Epithelial cell of esophagus (primary cell): Measurements from ENCODE around the gene ATXN7L1.
A peak's percentile ranks its signal among the peaks of the same experiment; 100 is the strongest.

ENCODE experiments used
- DNase-seq: peaks from one replicate; pipeline ENCODE4 v3.0.0; 2010; ENCODE audit warnings: low read depth
- H3K4me3 ChIP-seq: 2 replicates; pipeline ENCODE4 v1.5.1; 2011; ENCODE audit warnings: mild to moderate bottlenecking, low read length, control low read depth
- CTCF ChIP-seq: IDR thresholded peaks from 2 replicates; pipeline ENCODE4 v1.5.1; 2011; ENCODE audit warnings: low read depth, mild to moderate bottlenecking, low read length, control low read depth, inconsistent platforms; ENCODE audit not compliant: insufficient read depth; ENCODE audit errors: missing control alignments

Gene ATXN7L1

DNA sequence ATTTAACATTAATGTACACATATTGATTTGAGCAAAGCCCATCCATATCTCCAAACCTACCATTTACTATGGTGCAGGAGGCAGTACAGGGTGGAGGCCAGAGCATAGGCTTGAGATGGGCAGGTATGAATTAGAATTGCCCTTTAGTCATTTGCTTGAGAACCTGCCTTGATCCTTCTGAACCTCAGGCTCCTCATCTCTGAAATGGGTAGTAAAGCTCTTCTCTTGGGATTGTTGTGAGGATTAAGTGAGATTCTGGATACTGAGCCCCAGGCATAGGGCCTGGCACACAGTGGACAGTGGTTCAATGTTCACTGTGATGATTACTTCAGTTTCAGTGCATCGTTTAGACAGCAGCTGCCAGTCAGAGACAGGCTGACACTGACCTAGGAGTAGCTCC is 5.0 kb upstream of the ATXN7L1 start:
- H3K4me3 ChIP-seq: no peak overlapping the region
- no peak for DNase-seq
- TF ChIP-seq CTCF: no peak

DNA sequence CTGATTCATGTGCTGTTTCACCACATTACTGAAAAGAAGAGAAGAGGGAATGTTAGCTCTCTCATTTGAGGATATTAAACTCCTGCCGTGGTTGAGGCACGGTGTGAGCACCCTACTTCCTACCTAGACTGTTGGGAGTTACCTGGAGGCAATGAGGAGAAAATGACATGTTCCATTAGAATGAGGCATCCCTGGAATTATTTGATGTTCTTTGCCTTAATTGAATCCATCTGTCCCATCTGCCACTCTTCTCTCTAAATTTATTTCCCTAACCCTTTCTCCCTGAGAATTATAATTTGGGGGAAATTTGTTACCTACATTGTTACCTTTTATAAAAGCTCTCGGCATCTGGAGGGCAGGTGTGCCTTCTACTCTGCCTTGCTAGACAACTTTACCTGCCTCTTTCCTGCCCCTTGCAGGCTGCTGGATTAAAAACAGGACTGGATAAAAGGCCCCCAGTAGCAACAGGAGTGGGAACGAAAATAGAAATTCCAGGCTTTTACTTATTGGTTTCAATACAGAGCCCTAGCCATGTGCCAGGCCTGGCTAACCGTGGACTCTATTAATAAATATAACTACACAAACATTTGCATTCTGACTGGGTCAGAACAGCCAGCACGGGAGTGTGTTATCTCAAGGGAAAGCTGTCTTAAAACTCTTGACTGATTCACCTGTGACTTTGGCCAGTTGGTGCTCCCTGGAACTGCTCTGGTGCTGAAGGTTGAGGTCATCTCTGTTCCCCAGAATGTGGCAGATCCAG is 4.4 kb upstream of the ATXN7L1 start:
- TF ChIP-seq CTCF: no peak
- no peak for DNase-seq
- no peak overlapping the region for H3K4me3 ChIP-seq

- peak; percentile 34 for DNase-seq
- no peak overlapping the region for H3K4me3 ChIP-seq
- TF ChIP-seq CTCF: no peak
Observed at GRCh38 chr7:105879782-105880181, 3.4 kb upstream of the ATXN7L1 start.

- TF ChIP-seq CTCF: no peak
- DNase-seq: no peak
Observed at GRCh38 chr7:105878746-105879605, 2.6 kb upstream of the ATXN7L1 start.

GRCh38 chr7:105877736-105878135 is 1.3 kb upstream of the ATXN7L1 start:
- no peak overlapping the region for H3K4me3 ChIP-seq
- DNase-seq: no peak

More at GRCh38 chr7:105878746-105879605, 2.6 kb upstream of the ATXN7L1 start:
- H3K4me3 ChIP-seq: no peak overlapping the region

GRCh38 chr7:105876964-105877601 is 684 bp upstream of the ATXN7L1 start:
- peak; percentile 42 for DNase-seq
- no peak for TF ChIP-seq CTCF
- peak overlapping the region; percentile 61 for H3K4me3 ChIP-seq

More at GRCh38 chr7:105877736-105878135, 1.3 kb upstream of the ATXN7L1 start:
- no peak for TF ChIP-seq CTCF
